Cerebellar nuclear complex (tissue), 1 donor: ENCODE data around the gene TTLL13.

Experiments
- DNase-seq, 2 experiments: peaks; one replicate each; lab custom pipeline; 2025; lab: John Stamatoyannopoulos, UW

The TTLL13 gene

GRCh38 chr15:90217671-90218394, 31.5 kb upstream of the TTLL13 start:
- DNase-seq, result no peak

- no peak for DNase-seq
Measured at GRCh38 chr15:90219421-90220141, 29.8 kb upstream of the TTLL13 start.

- no peak for DNase-seq
Measured at GRCh38 chr15:90221246-90221900, 28.0 kb upstream of the TTLL13 start.

GRCh38 chr15:90222547-90222946, 26.8 kb upstream of the TTLL13 start:
- DNase-seq, result no peak

GRCh38 chr15:90223441-90224165, 25.8 kb upstream of the TTLL13 start:
- DNase-seq, result no peak

GRCh38 chr15:90225047-90225446, 24.3 kb upstream of the TTLL13 start:
- no peak for DNase-seq

GRCh38 chr15:90225504-90226234, 23.7 kb upstream of the TTLL13 start:
- DNase-seq, result no peak

- DNase-seq, result no peak
Measured at GRCh38 chr15:90227336-90227735, 22.0 kb upstream of the TTLL13 start.

- DNase-seq, result no peak
Measured at GRCh38 chr15:90227816-90228772, 21.3 kb upstream of the TTLL13 start.

- DNase-seq, result no peak
Measured at GRCh38 chr15:90228960-90229359, 20.4 kb upstream of the TTLL13 start.

- no peak for DNase-seq
Measured at GRCh38 chr15:90230071-90230494, 19.3 kb upstream of the TTLL13 start.

GRCh38 chr15:90230610-90231009, 18.7 kb upstream of the TTLL13 start:
- DNase-seq, result no peak

GRCh38 chr15:90231028-90232017, 18.0 kb upstream of the TTLL13 start:
- no peak for DNase-seq

- DNase-seq, result no peak
Measured at GRCh38 chr15:90232196-90232595, 17.2 kb upstream of the TTLL13 start.

GRCh38 chr15:90232941-90233386, 16.4 kb upstream of the TTLL13 start:
- no peak for DNase-seq

- no peak for DNase-seq
Measured at GRCh38 chr15:90233387-90234095, 15.8 kb upstream of the TTLL13 start, which contains the start of gene CIB1. Gene CIB1, minus strand, starts transcription at chr15:90233941. Its CDS starts 56 bp downstream, at chr15:90233885.

- DNase-seq, result peak; percentile 49 to 61
Measured at GRCh38 chr15:90234096-90234988, 15.0 kb upstream of the TTLL13 start, which contains the start of gene GDPGP1. Gene GDPGP1, plus strand, starts transcription at chr15:90234209. Its CDS starts 6,700 bp downstream, at chr15:90240909.
